ENCODE measurements around the gene IQGAP2.
"Not testable (repeated sequence)": the region's sequence is repeated elsewhere in the genome, so short reads cannot be mapped to it uniquely, and the experiment has no call there.

Gene IQGAP2

DNA sequence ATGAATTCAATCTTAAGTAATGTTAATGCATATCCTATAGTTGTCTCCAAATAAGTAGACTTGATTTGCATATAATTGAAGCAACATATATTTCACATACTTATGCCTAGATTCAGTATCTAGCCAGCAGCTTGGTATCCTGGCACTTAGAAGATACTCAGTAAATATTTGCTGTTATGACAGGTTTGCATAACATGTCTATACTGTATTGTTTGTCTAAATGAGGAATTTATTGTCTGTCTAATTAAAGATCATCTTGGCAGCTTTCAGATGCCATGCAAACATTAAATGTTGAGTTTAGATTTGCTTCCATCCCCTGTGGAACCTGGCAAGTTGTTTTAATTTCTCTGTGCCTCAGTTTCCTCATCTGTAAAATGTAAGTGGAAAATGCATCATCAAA, 9.4 kb downstream of the IQGAP2 start:
- DNase-seq (ENCODE audit: low read depth in 2 of 2), result no peak

DNA sequence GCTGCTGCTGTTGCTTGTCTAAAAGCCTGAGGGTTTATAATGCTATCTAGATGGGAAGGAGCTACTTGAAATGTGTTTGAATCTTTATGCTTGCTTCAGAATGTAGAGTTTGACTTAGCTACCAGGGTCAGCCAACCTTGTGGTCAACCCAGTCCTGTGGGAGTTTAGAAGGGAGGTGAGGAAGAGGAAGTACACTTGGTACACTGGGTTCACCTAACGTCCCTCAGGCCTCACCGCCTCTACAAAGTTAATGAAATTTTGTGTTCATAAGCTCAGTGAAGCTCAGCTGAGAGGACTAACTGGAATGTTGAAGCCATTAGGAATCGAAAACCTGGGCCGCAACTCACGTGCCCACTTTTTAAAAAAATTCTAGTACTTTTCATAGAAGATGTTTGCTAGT, 10.7 kb downstream of the IQGAP2 start:
- DNase-seq (ENCODE audit: low read depth in 2 of 2), result no peak

DNA sequence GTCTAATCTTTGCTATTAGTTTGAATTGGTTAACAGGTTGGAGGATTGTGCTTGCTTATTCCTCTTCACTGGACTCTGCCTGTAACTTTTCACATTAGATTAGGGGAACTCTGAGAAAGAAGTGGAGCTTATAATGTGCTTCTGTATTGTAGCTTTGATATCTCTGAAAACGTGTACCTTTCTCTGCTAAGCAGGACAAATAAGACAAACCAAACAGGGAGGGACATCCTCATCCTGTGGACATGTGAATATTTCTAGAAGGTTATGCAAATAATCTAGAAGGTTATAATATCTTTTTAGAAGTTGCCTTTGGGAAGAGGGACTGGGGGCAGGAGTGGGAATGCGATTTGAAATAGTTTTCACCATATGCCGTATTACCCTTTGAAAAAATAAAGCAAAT, 11.7 kb downstream of the IQGAP2 start:
- DNase-seq (ENCODE audit: low read depth in 2 of 2), result no peak

DNA sequence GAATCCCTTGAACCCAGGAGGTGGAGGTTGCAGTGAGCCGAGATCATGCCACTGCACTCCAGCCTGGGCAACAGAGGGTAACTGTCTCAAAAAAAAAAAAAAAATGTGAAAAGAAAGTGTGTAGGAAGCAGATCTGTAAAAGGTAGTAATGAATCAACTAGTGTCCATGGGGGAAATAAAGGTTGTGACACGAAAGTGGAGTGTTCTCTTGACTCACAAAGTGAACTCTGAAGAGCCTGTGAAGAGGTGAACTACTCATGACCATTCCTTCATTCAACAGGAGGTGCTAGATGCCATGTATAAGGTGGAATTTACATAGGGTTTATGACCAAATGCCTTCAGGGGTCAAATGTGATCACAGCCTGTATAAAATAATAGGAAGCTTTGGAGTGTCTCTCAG, 12.8 kb downstream of the IQGAP2 start:
- no peak for DNase-seq (ENCODE audit: low read depth in 2 of 2)

DNA sequence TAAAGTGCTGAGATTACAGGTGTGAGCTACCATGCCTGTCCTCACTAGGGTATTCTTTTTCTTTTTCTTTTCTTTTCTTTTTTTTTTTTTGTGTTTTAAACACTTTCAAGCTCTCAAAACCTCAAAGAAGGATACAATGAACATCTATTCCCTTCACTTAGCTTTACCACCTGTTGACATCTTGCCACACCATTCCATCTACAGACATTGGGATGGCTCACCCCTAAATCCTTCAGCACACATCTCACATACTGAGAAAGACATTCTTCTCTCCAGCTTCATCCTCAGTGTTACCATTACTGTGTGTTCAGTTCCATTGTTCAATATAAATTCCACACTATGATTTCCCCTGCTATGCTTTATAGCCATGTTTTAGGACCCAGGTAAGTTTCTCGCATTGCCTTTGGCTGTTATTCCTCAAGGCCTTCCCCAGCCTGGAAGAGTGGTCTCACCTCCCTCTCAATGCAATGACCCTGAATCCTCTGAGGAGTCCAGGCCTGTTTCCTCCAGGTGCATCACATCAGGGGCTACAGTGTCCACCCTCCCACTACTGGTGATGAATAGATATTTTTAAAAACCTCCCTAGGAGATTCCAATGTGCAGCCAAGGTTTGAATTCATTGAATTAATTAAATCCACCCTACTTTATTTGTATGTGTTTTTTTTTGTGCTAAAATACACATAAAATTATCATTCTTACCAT, 16.7 kb downstream of the IQGAP2 start:
- DNase-seq (ENCODE audit: low read depth in 2 of 2), result no peak

DNA sequence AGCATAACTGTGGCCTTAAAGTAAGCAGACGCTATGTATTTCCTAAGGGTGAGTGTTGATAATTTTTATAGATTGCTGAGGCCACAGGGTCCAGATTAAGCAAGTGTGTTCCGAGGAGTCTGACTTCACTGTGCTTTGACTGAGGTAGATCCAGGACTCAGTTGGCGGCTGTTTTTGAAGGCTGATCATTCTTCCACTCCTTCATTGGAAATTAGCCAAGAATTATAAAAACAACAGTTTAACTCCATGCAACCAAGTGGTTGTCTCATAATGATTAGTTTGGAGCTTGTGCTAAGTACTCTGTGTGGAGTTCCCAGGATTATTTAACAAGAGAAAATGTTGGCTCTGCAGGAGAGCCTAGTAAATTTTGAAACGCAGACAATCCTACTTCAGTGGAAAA, 19.1 kb downstream of the IQGAP2 start:
- no peak for DNase-seq (ENCODE audit: low read depth in 2 of 2)

DNA sequence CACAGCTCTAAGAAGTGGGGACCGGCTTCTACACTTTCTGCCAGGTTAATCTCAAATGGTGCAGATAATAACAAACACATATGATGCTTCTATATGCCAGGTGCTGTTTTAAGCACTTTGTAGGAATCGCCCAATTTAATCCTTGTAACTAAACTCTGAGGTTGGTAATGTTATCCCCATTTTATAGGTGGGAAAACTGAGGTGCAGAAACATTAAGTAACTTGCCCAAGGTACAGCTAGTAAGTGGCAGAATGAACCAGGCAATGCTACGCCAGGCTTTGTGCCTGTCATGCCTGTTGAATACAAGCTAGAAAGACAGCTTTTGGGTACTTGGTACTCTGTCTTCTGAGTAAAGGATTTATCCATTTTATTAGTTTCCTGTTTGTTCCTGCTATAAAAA, 19.7 kb downstream of the IQGAP2 start:
- DNase-seq (ENCODE audit: low read depth in 2 of 2), result no peak

DNA sequence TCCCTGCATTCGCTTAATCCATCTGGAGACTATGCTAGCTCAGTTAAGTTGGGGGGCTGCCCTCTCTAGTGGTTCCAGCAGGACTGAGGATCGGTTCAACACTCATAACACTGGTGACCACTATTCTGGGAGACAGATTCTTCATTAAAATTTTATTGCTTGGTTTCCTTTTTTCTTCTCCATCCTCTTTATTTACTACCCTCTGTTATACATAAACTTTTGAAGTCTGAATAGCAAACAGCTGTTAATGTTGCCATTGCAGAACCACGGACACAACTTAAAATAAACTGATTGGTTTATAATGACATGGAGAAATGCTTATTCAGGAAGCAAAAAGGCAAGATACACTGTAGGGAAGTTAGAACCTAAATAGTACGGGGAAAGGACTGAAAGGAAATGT, 22.1 kb downstream of the IQGAP2 start:
- no peak for DNase-seq (ENCODE audit: low read depth in 2 of 2)

DNA sequence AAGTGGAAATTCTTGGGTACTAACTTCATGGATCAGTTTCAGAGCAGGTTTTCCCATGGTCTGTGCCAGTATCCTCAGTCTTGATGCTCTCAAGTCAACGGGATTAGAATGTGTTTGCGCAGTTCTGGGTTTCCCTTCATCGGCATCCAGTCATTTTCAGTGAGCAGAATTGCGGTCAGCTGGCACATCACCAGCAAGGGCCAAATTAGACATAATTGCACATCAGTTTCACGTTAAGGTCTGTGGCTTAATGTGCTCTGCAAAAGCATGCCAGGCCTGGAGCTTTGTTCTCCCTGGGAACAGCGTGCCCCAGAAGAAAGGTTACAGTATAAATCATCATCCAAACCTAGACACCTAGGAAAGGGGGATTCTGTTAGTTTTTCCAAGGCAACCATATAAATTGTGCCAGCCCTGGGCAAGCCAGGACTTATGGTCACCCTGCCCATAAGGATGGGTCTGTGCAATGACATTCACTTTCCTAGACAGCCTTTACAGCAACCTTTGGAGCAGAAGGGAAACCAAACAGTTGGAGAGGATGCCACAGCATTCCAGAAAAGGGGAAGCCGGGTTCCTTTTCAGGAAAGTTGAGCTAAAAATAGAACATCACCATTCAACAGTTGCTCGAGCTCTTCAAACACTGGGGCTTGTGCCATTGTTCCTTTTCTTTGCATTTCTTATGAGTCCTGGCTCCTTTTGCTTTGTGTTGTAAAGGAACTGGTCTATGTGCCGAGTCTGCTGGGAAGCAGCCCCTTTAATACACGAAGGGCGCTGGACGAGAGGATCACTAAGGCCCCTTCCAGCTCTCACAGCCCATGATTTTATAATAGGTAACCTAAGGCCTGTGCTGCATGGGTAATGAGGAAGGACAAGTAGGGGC, 23.1 kb downstream of the IQGAP2 start:
- DNase-seq (ENCODE audit: low read depth in 2 of 2), result no peak

DNA sequence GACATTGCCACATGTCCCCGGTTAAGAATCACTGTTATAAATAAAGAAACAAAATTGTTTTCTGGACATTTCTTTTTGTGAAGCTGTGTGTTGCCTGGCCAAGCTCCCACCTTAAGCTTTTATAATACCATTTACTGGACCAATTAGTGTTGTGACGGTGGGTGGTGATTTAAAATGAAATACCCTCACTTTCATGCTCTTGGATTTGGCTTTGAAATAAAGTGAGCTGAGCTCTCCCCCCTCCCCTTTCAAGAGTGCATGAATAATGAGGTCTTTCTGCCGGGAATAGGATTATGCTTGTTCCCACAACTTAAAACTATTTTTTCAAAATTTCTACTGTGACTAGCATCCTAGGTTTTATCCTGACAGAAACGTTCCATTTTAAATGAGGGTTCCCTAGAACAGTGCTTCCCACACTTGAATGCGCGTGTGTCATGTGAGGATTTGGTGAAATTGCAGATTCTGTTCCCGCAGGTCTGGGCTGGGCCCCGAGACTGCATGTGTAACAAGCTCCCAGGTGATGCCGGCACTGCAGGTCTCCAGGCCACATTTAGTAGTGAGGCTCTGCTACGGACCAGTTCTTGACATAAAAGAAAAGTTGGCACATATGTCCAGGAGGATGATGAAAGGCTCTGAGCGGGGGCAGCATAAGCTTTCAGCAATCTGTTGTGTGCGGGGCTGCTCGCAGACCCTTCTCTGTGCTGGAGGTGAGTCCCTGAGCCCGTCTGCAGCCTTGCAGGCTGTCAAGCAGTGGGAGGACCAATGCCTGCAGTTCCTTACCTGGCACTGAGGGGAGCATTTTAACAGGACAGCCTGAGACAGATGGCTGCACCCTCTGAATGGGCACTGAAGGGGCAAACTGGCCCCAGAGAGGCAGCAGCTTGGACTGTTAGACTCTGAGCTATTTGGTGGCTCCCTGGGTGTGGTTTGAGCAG, 24.4 kb downstream of the IQGAP2 start:
- DNase-seq (ENCODE audit: low read depth in 2 of 2), result no peak

DNA sequence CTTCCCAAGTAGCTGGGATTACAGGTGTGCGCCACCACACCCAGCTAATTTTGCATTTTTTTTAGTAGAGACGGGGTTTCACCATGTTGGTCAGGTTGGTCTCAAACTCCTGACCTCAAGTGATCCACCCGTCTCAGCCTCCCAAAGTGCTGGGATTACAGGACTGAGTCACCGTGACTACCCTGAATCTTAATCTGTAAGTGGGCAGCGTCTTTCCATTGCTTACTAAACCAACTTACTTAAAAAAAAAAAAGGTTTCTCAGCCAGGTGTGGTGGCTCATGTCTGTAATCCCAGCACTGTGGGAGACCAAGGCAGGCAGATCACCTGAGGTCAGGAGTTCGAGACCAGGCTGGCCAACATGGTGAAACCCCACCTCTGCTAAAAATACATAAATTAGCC, 25.5 kb downstream of the IQGAP2 start:
- DNase-seq (ENCODE audit: low read depth in 2 of 2), result not testable (repeated sequence)

DNA sequence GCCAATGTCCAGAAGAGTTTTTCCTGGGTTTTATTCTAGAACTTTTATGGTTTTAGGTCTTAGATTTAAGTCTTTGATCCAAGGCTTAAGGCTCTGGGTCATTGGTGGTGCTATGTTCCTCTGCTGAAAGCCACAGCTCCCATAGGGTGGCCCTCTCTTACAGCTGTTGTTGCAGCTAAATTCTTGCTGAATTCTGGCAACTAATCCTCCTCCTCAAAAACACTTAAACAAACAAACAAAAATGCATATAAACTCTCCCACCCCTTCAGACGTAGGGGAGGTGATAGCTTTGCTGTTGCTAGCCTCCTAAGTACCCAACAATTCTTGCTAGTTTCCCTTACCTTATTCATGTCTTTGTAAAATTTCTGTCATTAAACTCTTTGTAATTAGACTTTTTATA, 30.2 kb downstream of the IQGAP2 start:
- no peak for DNase-seq (ENCODE audit: low read depth in 2 of 2)

DNA sequence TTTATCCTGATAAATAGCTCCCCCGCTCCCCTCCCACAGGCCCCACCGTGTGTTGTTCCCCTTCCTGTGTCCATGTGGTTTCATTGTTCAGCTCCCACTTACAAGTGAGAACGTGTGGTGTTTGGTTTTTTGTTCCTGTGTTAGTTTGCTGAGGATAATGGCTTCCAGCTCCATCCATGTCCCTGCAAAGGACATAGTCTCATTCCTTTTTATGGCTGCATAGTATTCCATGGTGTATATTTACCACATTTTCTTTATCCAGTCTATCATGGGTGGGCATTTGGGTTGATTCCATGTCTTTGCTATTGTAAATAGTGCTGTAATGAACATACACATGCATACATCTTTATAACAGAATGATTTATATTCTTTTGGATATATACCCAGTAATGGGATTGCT, 34.4 kb downstream of the IQGAP2 start:
- not testable (repeated sequence) for DNase-seq (ENCODE audit: low read depth in 2 of 2)

DNA sequence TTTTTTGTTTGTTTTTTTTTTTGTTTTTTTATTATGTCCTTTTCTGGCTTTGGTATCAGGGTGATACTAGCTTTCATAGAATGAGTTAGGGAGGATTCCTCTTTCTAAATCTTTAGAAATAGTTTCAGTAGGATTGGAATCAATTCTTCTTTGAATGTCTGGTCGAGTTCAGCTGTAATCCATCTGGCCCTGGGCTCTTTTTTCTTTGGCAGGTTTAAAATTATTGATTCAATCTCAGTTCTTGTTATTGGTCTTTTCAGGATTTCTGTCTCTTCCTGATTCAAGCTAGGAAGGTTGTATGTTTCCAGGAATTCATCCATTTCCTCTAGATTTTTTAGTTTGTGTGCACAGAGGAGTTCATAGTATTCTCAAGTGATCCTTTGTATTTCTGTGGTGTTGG, 34.9 kb downstream of the IQGAP2 start:
- no peak for DNase-seq (ENCODE audit: low read depth in 2 of 2)

DNA sequence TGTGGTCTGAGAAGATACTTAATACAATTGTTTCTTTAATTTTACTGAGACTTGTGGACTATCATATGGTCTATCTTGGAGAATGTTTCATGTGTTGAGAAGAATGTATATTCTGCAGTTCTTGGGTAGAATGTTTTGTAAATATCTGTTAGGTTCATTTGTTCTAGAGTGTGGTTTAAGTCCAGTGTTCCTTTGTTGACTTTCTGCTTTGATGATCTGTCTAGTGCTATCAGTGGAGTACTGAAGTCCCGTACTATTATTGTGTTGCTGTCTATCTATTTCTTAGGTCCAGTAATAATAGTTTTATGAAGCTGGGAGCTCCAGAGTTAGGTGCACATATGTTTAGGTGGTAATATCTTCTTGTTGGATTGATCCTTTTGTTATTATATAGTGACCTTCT, 36.1 kb downstream of the IQGAP2 start:
- DNase-seq (ENCODE audit: low read depth in 2 of 2), result no peak

DNA sequence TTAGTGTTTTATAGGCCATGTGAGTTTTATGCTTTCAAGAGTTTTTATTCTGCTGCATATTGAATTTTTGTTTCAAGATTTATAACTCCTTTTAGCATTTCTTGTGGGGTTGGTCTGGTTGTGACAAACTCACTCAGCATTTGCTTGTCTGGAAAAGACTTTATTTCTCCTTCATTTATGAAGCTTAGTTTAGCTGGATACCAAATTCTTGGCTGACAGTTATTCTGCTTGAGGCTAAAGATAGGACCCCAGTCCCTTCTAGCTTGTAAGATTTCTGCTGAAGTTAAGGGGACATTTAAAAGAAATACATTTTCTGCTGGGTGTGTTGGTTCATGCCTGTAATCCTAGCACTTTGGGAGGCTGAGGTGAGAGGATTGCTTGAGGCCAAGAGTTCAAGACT, 36.8 kb downstream of the IQGAP2 start:
- no peak for DNase-seq (ENCODE audit: low read depth in 2 of 2)

DNA sequence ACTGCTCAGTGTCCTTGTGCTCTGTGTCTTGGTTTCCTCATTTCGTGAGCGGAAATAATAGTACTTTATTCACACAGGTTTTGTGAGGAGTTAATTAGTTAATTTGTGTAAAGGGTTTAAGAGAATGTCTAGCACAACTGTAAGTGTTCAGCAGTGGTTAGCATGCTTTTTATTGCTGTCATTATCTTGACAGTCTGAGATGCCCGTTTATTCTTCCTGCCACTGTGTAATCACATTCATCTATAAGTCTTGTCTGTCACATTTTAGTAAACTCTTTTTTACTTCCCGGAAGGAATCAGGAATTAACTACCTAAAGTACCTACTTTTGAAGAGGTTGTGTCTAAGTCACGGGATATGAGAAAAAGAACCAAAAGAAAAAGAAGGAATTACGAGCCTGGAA, 38.0 kb downstream of the IQGAP2 start:
- DNase-seq (ENCODE audit: low read depth in 2 of 2), result no peak

DNA sequence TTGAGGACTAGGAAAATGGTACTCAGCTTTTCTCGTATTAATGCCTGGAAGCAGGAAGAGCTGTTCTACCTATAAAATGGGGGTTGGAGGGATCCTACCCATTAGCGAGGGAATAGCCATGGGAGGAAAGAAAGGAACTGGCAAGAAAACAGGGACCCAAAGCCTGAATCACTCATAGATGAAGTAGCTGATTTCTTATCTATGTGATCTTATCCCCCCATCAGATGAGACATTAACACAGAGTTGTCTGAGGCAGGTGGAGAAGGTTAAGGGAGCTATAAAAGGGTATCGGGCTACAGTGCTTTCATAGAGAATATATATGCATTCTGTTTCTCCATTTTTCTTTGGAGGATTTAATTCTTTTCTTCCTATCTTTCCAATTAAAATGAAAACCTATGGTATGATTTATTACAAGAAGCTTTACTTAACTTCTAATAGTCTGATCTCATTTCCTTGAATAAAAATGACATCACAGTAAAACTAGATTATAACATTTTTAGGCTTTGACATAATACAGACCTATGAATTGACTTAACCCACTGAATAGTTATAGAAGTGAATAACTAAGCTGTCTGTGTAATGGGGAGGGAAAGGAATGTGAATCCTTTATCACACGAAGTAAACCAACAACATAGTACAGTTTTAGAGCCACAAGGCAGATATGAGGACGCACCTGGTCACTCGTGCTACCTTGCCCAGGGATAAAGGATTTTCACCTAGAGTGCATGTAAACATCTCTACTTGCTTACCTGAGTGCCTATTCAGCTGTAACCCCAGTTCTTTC, 39.0 kb downstream of the IQGAP2 start:
- DNase-seq (ENCODE audit: low read depth in 2 of 2), result no peak

DNA sequence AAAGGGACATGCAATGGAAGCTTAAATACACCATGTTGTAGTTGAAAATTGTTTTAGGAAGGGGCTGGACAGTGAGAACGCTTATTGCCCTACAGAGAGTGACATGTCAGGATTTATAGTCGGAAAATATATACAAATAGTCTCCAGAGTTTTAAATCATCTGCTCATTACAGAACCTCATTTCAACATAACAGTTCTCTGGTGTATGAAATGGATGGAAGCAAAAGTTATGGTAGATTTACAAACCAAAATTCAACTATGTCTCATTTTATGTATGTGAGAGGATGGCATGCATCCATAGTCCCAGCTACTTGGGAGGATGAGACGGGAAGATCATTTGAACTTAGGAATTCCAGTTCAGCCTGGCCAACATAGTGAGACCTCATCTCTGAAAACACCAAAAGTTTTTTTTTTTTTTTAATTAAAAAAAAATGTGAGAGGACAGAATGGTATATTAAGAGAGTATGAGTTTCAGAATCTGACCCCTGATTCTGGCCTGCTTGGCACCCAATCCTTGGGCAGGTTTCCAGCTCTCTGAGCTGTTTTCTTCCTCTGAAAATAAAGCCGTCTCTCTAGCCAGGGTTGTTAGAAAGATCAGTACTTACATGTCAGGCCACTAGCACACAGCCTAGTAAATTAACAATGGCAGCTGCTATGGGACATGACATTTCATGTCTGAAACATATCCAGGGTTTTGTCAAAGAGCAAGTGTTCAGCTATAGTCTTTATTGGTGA, 40.1 kb downstream of the IQGAP2 start:
- DNase-seq (ENCODE audit: low read depth in 2 of 2), result no peak

DNA sequence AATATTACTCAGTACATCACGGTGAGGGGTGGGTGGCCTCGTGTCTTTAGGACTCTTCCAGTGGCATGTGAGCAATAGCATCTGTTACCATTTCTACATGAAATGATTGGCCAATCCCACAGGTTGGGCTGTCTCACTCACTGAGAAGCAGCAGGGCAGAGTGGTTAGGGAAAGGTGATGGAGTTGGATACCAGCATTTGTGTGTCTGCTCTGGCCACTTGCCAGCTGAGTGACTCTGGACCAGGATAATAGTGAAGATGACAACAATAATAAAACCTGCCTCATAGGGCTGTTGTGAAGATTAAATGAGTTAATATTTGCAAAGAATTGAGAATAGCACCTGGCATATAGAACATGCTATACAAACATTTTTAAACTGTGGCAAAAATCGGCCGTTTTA, 42.0 kb downstream of the IQGAP2 start:
- DNase-seq (ENCODE audit: low read depth in 2 of 2), result no peak

DNA sequence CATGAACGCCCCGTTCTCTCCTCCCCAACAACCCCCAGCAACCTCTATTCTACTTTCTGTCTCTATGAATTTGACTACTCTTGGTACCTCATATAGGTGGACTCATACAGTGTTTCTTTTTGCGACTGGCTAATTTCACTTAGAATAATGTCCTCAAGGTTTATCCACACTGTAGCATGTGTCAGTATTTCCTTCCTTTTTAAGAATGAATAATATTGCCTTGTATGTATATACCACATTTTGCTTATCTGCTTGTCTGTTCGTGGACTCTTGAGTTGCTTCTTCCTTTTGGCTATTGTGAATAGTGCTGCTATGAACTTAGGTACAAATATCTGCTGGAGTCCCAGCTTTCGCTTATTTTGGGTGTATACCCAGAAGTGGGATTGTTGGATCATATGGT, 42.7 kb downstream of the IQGAP2 start:
- DNase-seq (ENCODE audit: low read depth in 2 of 2), result no peak

All from stimulated activated CD4-positive, alpha-beta T cell treated with anti-CD3 and anti-CD28 coated beads, Interleukin-1b, Interleukin-23, amount 100 ng/mL, for 4 hours (primary cell).